Glutamatergic neuron (in vitro differentiated cells): ENCODE results near the gene PTN. TPM values are rescaled to one million over a fixed set of nuclear protein-coding genes. Genes with fewer than 3 reads are reported as not detected.

Experiments used
- DNase-seq: peaks from one replicate; pipeline ENCODE4 v3.0.0; 2022
- H3K27ac Mint-ChIP-seq: one replicate; pipeline ENCODE4 v1.8.0; 2020; ENCODE audit warnings: mild to moderate bottlenecking, mixed read lengths, inconsistent platforms; ENCODE audit not compliant: unreplicated experiment
- H3K27me3 Mint-ChIP-seq: one replicate; pipeline ENCODE4 v1.8.0; 2020; ENCODE audit warnings: mild to moderate bottlenecking, moderate library complexity, mixed read lengths, inconsistent platforms; ENCODE audit not compliant: unreplicated experiment
- H3K36me3 Mint-ChIP-seq: one replicate; pipeline ENCODE4 v1.8.0; 2020; ENCODE audit warnings: mild to moderate bottlenecking, mixed read lengths, inconsistent platforms; ENCODE audit not compliant: unreplicated experiment
- H3K4me1 Mint-ChIP-seq: one replicate; pipeline ENCODE4 v1.8.0; 2020; ENCODE audit warnings: mild to moderate bottlenecking, low read depth, mixed read lengths, inconsistent platforms; ENCODE audit not compliant: unreplicated experiment
- H3K4me3 Mint-ChIP-seq: one replicate; pipeline ENCODE4 v1.8.0; 2020; ENCODE audit warnings: mild to moderate bottlenecking, mixed read lengths, inconsistent platforms; ENCODE audit not compliant: unreplicated experiment
- H3K9me3 Mint-ChIP-seq: one replicate; pipeline ENCODE4 v1.8.0; 2020; ENCODE audit warnings: mild to moderate bottlenecking, moderate library complexity, mixed read lengths, inconsistent platforms; ENCODE audit not compliant: unreplicated experiment
- CTCF ChIP-seq: fragments of 200-600 bp; sonication (generic); IDR thresholded peaks from one replicate; pipeline ENCODE4 v1.5.0; 2021; ENCODE audit not compliant: partially characterized antibody, unreplicated experiment
- total RNA-seq: library from RNA; stranded (reverse); fragmentation: NEBNext Ultra II Directional; extraction: Animal tissue kit (Norgen Biotek cat#: 25700); gene quantifications from one replicate; pipeline ENCODE4 v1.2.1, GENCODE V29; 2021; ENCODE audit not compliant: unreplicated experiment

The PTN gene
- total RNA-seq, 1 donor from 2014 or later, result 40.0 TPM

GRCh38 chr7:137289101-137289500 is 54.4 kb downstream of the PTN start:
- peaks cover 1% of the 10 kb centered on the region for H3K9me3 Mint-ChIP-seq
- H3K36me3 Mint-ChIP-seq, result no peaks in the 10 kb centered on the region
- H3K4me3 Mint-ChIP-seq, result no peak overlapping the region
- no peak overlapping the region for H3K27ac Mint-ChIP-seq
- no peak for TF ChIP-seq CTCF
- no peak for DNase-seq
- H3K27me3 Mint-ChIP-seq, result no peaks in the 10 kb centered on the region
- H3K4me1 Mint-ChIP-seq, result no peaks in the 10 kb centered on the region

DNA sequence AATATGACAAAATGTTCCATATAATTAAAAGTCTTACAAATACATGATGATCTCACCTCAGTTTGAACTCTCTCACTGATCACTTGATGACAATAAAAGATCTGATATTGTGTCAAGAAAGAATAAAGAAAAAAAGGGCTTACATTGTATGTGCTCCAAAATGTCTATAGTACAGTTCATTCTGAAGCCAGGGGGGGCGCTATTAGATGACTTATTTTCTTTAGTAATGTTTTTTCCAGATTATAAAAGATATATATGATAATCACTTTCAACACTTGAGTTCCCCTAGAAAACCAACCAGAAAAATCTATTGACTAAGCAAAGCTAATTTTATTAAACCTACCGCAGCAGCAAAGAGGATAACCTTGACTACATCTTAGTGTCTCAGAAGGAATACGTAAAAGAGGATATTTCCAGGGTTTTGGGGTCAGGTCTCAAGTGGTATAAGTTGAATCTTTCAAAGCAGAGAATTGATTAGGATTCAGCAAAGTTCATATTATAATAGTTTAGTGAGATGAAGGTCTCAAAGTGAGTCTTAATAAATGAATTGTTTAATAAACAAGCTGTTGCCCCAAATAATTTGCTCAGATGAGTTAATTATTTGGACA is 55.8 kb downstream of the PTN start:
- TF ChIP-seq CTCF, result peak; percentile 69
- H3K4me1 Mint-ChIP-seq, result no peaks in the 10 kb centered on the region
- H3K36me3 Mint-ChIP-seq, result no peaks in the 10 kb centered on the region
- no peak overlapping the region for H3K4me3 Mint-ChIP-seq
- no peak for DNase-seq
- peaks cover 1% of the 10 kb centered on the region for H3K9me3 Mint-ChIP-seq
- no peak overlapping the region for H3K27ac Mint-ChIP-seq
- no peaks in the 10 kb centered on the region for H3K27me3 Mint-ChIP-seq

- no peak for DNase-seq
- Mint-ChIP-seq H3K9me3 (peaks cover 2% of the 10 kb centered on the region), H3K36me3 (no peaks in the 10 kb centered on the region), H3K27me3 (no peaks in the 10 kb centered on the region), H3K27ac (no peak overlapping the region), H3K4me3 (no peak overlapping the region), H3K4me1 (no peaks in the 10 kb centered on the region)
- no peak for TF ChIP-seq CTCF
These were observed 60.4 kb downstream of the PTN start for GRCh38 chr7:137283153-137283552.

DNA sequence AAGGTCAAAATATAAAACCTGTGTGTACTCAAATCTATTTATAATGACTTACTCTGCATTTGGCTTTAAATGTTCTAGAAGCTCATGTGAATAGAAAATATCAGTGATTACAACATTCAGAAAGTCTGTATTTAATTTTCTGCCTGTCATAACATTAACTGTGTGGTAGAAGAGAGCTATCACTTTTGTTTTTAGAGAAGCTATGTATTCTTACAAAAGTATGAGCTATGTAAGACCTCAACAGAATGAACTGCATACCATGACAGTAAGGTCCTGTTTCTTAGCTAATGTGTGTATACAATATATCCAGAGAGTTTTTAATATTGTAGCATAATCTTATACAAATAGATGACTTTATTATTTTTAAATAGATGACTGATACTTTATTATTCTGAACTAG is 61.5 kb downstream of the PTN start:
- TF ChIP-seq CTCF, result no peak

DNA sequence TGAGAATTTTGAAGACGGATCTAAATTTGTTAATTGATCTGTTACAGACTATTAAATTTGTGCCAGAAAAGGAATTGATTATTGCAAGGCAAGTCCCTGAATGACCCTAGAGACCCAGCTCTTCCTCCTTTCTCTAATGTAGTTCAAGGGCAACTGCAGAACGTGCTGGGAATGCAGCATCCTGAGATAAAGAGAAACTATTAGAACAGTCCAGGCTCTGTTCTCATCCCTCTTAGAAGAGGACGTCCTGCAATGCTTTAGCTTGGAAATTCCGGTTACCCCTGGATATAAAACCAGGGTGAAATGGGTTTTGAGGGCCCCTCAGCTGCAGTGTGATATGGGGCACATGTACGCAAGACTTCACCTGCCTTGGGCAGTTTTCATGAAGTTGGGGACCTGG is 67.3 kb downstream of the PTN start:
- Mint-ChIP-seq H3K4me3 (no peak overlapping the region), H3K9me3 (peaks cover 2% of the 10 kb centered on the region), H3K27ac (no peak overlapping the region), H3K27me3 (no peaks in the 10 kb centered on the region), H3K4me1 (peaks cover 4% of the 10 kb centered on the region), H3K36me3 (no peaks in the 10 kb centered on the region)
- TF ChIP-seq CTCF, result no peak
- no peak for DNase-seq

More for the DNA sequence above, 61.5 kb downstream of the PTN start:
- DNase-seq, result no peak
- Mint-ChIP-seq H3K27ac (no peak overlapping the region), H3K9me3 (peaks cover 2% of the 10 kb centered on the region), H3K36me3 (no peaks in the 10 kb centered on the region), H3K4me3 (no peak overlapping the region), H3K27me3 (no peaks in the 10 kb centered on the region), H3K4me1 (no peaks in the 10 kb centered on the region)
